IMR-90 (cell line): ENCODE results near the gene PRKN. TPM values are rescaled to one million over a fixed set of nuclear protein-coding genes. Genes with fewer than 3 reads are reported as not detected.

Experiments
- ATAC-seq: fragments of 200-7000 bp; cut with Tn5 transposase; 2 replicates; pipeline ENCODE4 v1.9.1; 2020; ENCODE audit warnings: low read depth, mild to moderate bottlenecking, moderate library complexity
- BruUV-seq: library from RNA; stranded (reverse); fragments of 400-500 nt; replicated peaks from 2 replicates; lab custom pipeline; 2021; lab: Mats Ljungman, UMichigan
- CTCF ChIA-PET: fragments of 300-600 bp; formaldehyde crosslinking; extraction: SDS; loops from one replicate; lab custom pipeline; 2021; ENCODE audit warnings: antibody characterized with exemption; lab: Yijun Ruan, JAX
- POLR2A ChIA-PET: fragments of 300-600 bp; sonication (Branson Sonifier 250); formaldehyde crosslinking; loops from one replicate; lab custom pipeline; 2022; ENCODE audit warnings: antibody characterized with exemption; ENCODE audit not compliant: unreplicated experiment; lab: Charles Lee
- DNase-seq: peaks from one replicate; pipeline ENCODE4 v3.0.0; 2013
- H2AFZ ChIP-seq: replicated peaks from 2 replicates; pipeline ENCODE3; 2013; ENCODE audit warnings: low read length, mild to moderate bottlenecking; ENCODE audit not compliant: poor library complexity
- H2AK5ac ChIP-seq: 2 replicates; pipeline ENCODE4 v1.6.1; 2013; ENCODE audit warnings: low read depth, low read length, inconsistent platforms
- H2AK9ac ChIP-seq: replicated peaks from 2 replicates; pipeline ENCODE3; 2013; ENCODE audit warnings: mild to moderate bottlenecking, low read depth, low read length, moderate library complexity; ENCODE audit not compliant: poor library complexity
- H2BK120ac ChIP-seq: 2 replicates; pipeline ENCODE4 v1.6.1; 2013; ENCODE audit warnings: low read depth, low read length, inconsistent platforms
- H2BK15ac ChIP-seq: 3 replicates; pipeline ENCODE4 v1.6.1; 2013; ENCODE audit warnings: low read depth, low read length, inconsistent platforms
- H2BK20ac ChIP-seq: 2 replicates; pipeline ENCODE4 v1.6.1; 2013; ENCODE audit warnings: low read depth, mild to moderate bottlenecking, inconsistent platforms, low read length, moderate library complexity
- H2BK5ac ChIP-seq: 2 replicates; pipeline ENCODE4 v1.6.1; 2013; ENCODE audit warnings: mild to moderate bottlenecking, low read depth, low read length, inconsistent platforms; ENCODE audit not compliant: poor library complexity, severe bottlenecking
- H3K14ac ChIP-seq: replicated peaks from 2 replicates; pipeline ENCODE4 v1.6.1; 2013; ENCODE audit warnings: low read depth, low read length, inconsistent platforms
- H3K18ac ChIP-seq: 2 replicates; pipeline ENCODE4 v1.6.1; 2013; ENCODE audit warnings: low read depth, low read length, control low read depth
- H3K23ac ChIP-seq: 2 replicates; pipeline ENCODE4 v1.6.1; 2013; ENCODE audit warnings: low read depth, low read length, inconsistent platforms
- H3K27ac ChIP-seq: 2 replicates; pipeline ENCODE4 v1.5.1; 2013; ENCODE audit warnings: mild to moderate bottlenecking, control low read depth, low read length; ENCODE audit not compliant: insufficient read depth
- H3K27me3 ChIP-seq: 2 replicates; pipeline ENCODE4 v1.6.1; 2013; ENCODE audit warnings: low read length; ENCODE audit not compliant: control insufficient read depth, insufficient read depth
- H3K36me3 ChIP-seq: 2 replicates; pipeline ENCODE4 v1.6.1; 2013; ENCODE audit warnings: low read length, mixed read lengths; ENCODE audit not compliant: control insufficient read depth, insufficient read depth
- H3K4ac ChIP-seq: 2 replicates; pipeline ENCODE4 v1.6.1; 2013; ENCODE audit warnings: low read depth, low read length, inconsistent platforms
- H3K4me1 ChIP-seq: 2 replicates; pipeline ENCODE4 v1.6.1; 2013; ENCODE audit warnings: low read length, mixed read lengths; ENCODE audit not compliant: control insufficient read depth, insufficient read depth
- H3K4me2 ChIP-seq: 2 replicates; pipeline ENCODE4 v1.6.1; 2013; ENCODE audit warnings: low read depth, mild to moderate bottlenecking, control low read depth, low read length, moderate library complexity
- H3K4me3 ChIP-seq: 2 replicates; pipeline ENCODE4 v1.5.1; 2013; ENCODE audit warnings: low read depth, mild to moderate bottlenecking, control low read depth, low read length, moderate library complexity; ENCODE audit not compliant: insufficient read depth
- H3K56ac ChIP-seq: 2 replicates; pipeline ENCODE4 v1.6.1; 2013; ENCODE audit warnings: low read length, inconsistent platforms; ENCODE audit not compliant: insufficient read depth; ENCODE audit errors: extremely low read depth
- H3K79me1 ChIP-seq, 2 experiments: 2 replicates each; pipeline ENCODE4 v1.6.1; 2013; ENCODE audit warnings: low read length in 2 of 2, inconsistent platforms in 1 of 2, low read depth in 1 of 2
- H3K9ac ChIP-seq: 2 replicates; pipeline ENCODE4 v1.6.1; 2013; ENCODE audit warnings: low read depth, low read length, control low read depth
- H3K9me1 ChIP-seq: 2 replicates; pipeline ENCODE4 v1.6.1; 2013; ENCODE audit warnings: low read length, inconsistent platforms; ENCODE audit not compliant: insufficient read depth
- H3K9me3 ChIP-seq: 2 replicates; pipeline ENCODE4 v1.6.1; 2013; ENCODE audit warnings: low read length; ENCODE audit not compliant: control insufficient read depth, insufficient read depth
- H4K20me1 ChIP-seq: 2 replicates; pipeline ENCODE4 v1.6.1; 2013; ENCODE audit warnings: low read length, inconsistent platforms; ENCODE audit not compliant: insufficient read depth
- H4K5ac ChIP-seq: 2 replicates; pipeline ENCODE4 v1.6.1; 2013; ENCODE audit warnings: mild to moderate bottlenecking, low read depth, low read length, control low read depth
- H4K8ac ChIP-seq, 2 experiments: 2 replicates each; pipeline ENCODE4 v1.6.1; 2013; ENCODE audit warnings: low read depth in 2 of 2, low read length in 2 of 2, control low read depth in 1 of 2, inconsistent platforms in 1 of 2
- H4K91ac ChIP-seq: 2 replicates; pipeline ENCODE4 v1.6.1; 2013; ENCODE audit warnings: low read depth, low read length, inconsistent platforms; ENCODE audit not compliant: insufficient read depth
- BHLHE40 ChIP-seq: fragments of 150-350 bp; IDR thresholded peaks from 2 replicates; pipeline ENCODE4 v1.6.1; 2016; ENCODE audit warnings: mild to moderate bottlenecking, low read depth, low read length
- CHD1 ChIP-seq: IDR thresholded peaks from 2 replicates; pipeline ENCODE4 v1.6.1; 2012; ENCODE audit warnings: low read depth, low read length, improper control_type of control experiment
- FOS ChIP-seq: fragments of 150-350 bp; IDR thresholded peaks from 2 replicates; pipeline ENCODE4 v1.6.1; 2016; ENCODE audit warnings: low read depth, low read length
- MXI1 ChIP-seq: IDR thresholded peaks from 2 replicates; pipeline ENCODE4 v1.6.1; 2012; ENCODE audit warnings: low read depth, mild to moderate bottlenecking, low read length, moderate library complexity, borderline replicate concordance
- POLR2A ChIP-seq: IDR thresholded peaks from 2 replicates; pipeline ENCODE4 v1.6.1; 2012; ENCODE audit warnings: mild to moderate bottlenecking, low read depth, low read length
- RAD21 ChIP-seq: IDR thresholded peaks from 2 replicates; pipeline ENCODE4 v1.6.1; 2012; ENCODE audit warnings: low read length, improper control_type of control experiment
- RCOR1 ChIP-seq: IDR thresholded peaks from 2 replicates; pipeline ENCODE4 v1.6.1; 2012; ENCODE audit warnings: mild to moderate bottlenecking, low read length, improper control_type of control experiment; ENCODE audit not compliant: insufficient replicate concordance
- RFX5 ChIP-seq: IDR thresholded peaks from 2 replicates; pipeline ENCODE4 v1.8.0; 2012; ENCODE audit warnings: low read depth, mild to moderate bottlenecking, low read length, moderate library complexity
- WGBS, 2 experiments: methylation state at CpG; one replicate each; pipeline versions ENCODE4 v1.1.5 to v1.1.7; 2013; ENCODE audit warnings: missing lambda C conversion rate in 2 of 2; ENCODE audit not compliant: insufficient read length in 1 of 2; ENCODE audit errors: extremely low coverage in 2 of 2; 5-methylcytosine and 5-hydroxymethylcytosine counted together
- dilution Hi-C: fragments of 300-500 bp; cut with HindIII; formaldehyde crosslinking; loops from one replicate; pipeline ENCODE4 v1.14.3; 2018; ENCODE audit warnings: low sequenced_read_pairs; ENCODE audit not compliant: unreplicated experiment
- in situ Hi-C: fragments of 300-500 bp; cut with MboI; formaldehyde crosslinking; loops from 3 replicates; pipeline ENCODE4 v1.14.3; 2019; ENCODE audit warnings: low sequenced_read_pairs, inconsistent platforms, mixed read lengths
- intact Hi-C: fragments of 100-400 bp; cut with micrococcal nuclease; formaldehyde crosslinking; loops from 2 replicates; pipeline ENCODE4 v1.10.0; 2022
- polyA plus RNA-seq, 3 experiments: library from polyadenylated mRNA; depleted of rRNA; stranded (reverse); fragments of >200 nt; gene quantifications; 2 replicates each; pipeline ENCODE4 v1.2.3, GENCODE V29; 2012; ENCODE audit warnings: low replicate concordance in 1 of 3
- total RNA-seq: library from RNA; depleted of rRNA; stranded (reverse); fragments of >200 nt; gene quantifications from 2 replicates; pipeline ENCODE4 v1.2.3, GENCODE V29; 2012
- TF ChIP-seq, protein P1 (sequence below): conservative IDR thresholded peaks from 2 replicates; pipeline ENCODE4 v1.5.1; 2012; ENCODE audit warnings: mild to moderate bottlenecking, low read depth, low read length, improper control_type of control experiment

The PRKN gene
- total and polyA plus RNA-seq, 2 of the 4 experiments (the other 2 are of a cell fraction) = 0.15 to 0.18 TPM

DNA sequence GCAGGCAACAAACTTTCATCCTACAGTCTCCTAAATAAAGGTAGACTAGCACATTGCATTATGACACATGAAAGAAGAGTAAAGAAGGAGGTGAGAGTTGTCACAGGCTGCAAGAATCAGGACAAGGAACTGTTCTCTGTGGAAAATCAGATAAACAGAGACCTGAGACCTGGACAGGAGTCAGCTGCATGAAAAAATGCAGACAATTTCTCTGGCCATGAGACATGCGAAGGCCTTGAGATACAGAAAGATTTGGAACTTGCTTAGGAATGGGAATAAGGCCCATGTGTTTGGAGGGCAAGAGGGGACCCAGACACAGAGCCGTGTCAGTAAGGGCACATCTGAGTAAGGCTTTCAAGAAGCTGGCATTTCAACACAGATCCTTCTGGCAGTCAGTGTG is 779.1 kb downstream of the PRKN start:
- no peak overlapping the region for H3K9ac ChIP-seq
- dilution Hi-C loops = no loop called here
- no peak overlapping the region for H3K14ac ChIP-seq
- peaks cover 7% of the 10 kb centered on the region for H3K9me3 ChIP-seq
- H2BK120ac ChIP-seq = no peak overlapping the region
- CTCF ChIA-PET = no interaction called here
- no peak for TF ChIP-seq BHLHE40
- TF ChIP-seq CHD1 = no peak
- TF ChIP-seq, protein P1, sequence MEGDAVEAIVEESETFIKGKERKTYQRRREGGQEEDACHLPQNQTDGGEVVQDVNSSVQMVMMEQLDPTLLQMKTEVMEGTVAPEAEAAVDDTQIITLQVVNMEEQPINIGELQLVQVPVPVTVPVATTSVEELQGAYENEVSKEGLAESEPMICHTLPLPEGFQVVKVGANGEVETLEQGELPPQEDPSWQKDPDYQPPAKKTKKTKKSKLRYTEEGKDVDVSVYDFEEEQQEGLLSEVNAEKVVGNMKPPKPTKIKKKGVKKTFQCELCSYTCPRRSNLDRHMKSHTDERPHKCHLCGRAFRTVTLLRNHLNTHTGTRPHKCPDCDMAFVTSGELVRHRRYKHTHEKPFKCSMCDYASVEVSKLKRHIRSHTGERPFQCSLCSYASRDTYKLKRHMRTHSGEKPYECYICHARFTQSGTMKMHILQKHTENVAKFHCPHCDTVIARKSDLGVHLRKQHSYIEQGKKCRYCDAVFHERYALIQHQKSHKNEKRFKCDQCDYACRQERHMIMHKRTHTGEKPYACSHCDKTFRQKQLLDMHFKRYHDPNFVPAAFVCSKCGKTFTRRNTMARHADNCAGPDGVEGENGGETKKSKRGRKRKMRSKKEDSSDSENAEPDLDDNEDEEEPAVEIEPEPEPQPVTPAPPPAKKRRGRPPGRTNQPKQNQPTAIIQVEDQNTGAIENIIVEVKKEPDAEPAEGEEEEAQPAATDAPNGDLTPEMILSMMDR = no peak
- TF ChIP-seq POLR2A = no peak
- TF ChIP-seq MXI1 = no peak
- no peak for TF ChIP-seq FOS
- TF ChIP-seq RFX5 = no peak
- no peak for TF ChIP-seq RCOR1
- no peak for TF ChIP-seq RAD21
- POLR2A ChIA-PET = no interaction called here
- no peaks in the 10 kb centered on the region for H3K4me1 ChIP-seq
- H3K18ac ChIP-seq = no peak overlapping the region
- H3K23ac ChIP-seq = no peak overlapping the region
- no peak overlapping the region for H2BK5ac ChIP-seq
- H3K36me3 ChIP-seq = no peaks in the 10 kb centered on the region
- H3K4ac ChIP-seq = no peak overlapping the region
- H3K27ac ChIP-seq = no peak overlapping the region
- H2AK9ac ChIP-seq = no peak overlapping the region
- no peak overlapping the region for H2BK20ac ChIP-seq
- H4K91ac ChIP-seq = no peak overlapping the region
- no peaks in the 10 kb centered on the region for H3K27me3 ChIP-seq
- H3K56ac ChIP-seq = no peak overlapping the region
- H3K4me2 ChIP-seq = no peak overlapping the region
- H4K20me1 ChIP-seq = no peaks in the 10 kb centered on the region
- in situ Hi-C loops = no loop called here
- H4K5ac ChIP-seq = no peak overlapping the region
- H3K9me1 ChIP-seq = no peaks in the 10 kb centered on the region
- BruUV-seq = no TSS peak
- H3K4me3 ChIP-seq = no peak overlapping the region
- H3K79me1 ChIP-seq = no peaks in the 10 kb centered on the region
- no peak for DNase-seq
- ATAC-seq = no peak
- no peak overlapping the region for H2AFZ ChIP-seq
- no peak overlapping the region for H2BK15ac ChIP-seq
- WGBS, 2 experiments = 14% methylated on average over 1 of the region's 2 CpGs; no CpG with 5 or more reads in 1 of the 2 experiments
- no peak overlapping the region for H2AK5ac ChIP-seq
- no peak overlapping the region for H4K8ac ChIP-seq
- intact Hi-C loops = no loop called here
